ENCODE data around the gene NRXN3. TPM values are rescaled to one million over a fixed set of nuclear protein-coding genes. Genes with fewer than 3 reads are reported as not detected.

NRXN3 gene
- total RNA-seq, 1 donor = 2.5 TPM

GRCh38 chr14:79528828-79529416, 1358.7 kb downstream of the NRXN3 start:
- Histone ChIP-seq H3K4me3 (ENCODE audit: insufficient read depth, low read length) (no peak overlapping the region), H4K20me1 (ENCODE audit: insufficient read depth, low read length) (no peaks in the 10 kb centered on the region), H3K4me1 (ENCODE audit: insufficient read depth, low read length) (no peaks in the 10 kb centered on the region), H3K36me3 (ENCODE audit: insufficient read depth, low read length) (no peaks in the 10 kb centered on the region), H3K79me2 (ENCODE audit: insufficient read depth, low read length) (no peaks in the 10 kb centered on the region), H3K9me3 (ENCODE audit: low read depth, low read length) (no peaks in the 10 kb centered on the region), H3K4me2 (ENCODE audit: insufficient read depth, low read length) (no peak overlapping the region), H3K27me3 (ENCODE audit: insufficient read depth, low read length) (no peaks in the 10 kb centered on the region), H2AFZ (ENCODE audit: low read length) (no peak overlapping the region), H3K27ac (ENCODE audit: low read depth, low read length) (no peak overlapping the region)
- DNase-seq (ENCODE audit: insufficient read length, low spot score, missing footprints) = no peak
- TF ChIP-seq, protein P1, sequence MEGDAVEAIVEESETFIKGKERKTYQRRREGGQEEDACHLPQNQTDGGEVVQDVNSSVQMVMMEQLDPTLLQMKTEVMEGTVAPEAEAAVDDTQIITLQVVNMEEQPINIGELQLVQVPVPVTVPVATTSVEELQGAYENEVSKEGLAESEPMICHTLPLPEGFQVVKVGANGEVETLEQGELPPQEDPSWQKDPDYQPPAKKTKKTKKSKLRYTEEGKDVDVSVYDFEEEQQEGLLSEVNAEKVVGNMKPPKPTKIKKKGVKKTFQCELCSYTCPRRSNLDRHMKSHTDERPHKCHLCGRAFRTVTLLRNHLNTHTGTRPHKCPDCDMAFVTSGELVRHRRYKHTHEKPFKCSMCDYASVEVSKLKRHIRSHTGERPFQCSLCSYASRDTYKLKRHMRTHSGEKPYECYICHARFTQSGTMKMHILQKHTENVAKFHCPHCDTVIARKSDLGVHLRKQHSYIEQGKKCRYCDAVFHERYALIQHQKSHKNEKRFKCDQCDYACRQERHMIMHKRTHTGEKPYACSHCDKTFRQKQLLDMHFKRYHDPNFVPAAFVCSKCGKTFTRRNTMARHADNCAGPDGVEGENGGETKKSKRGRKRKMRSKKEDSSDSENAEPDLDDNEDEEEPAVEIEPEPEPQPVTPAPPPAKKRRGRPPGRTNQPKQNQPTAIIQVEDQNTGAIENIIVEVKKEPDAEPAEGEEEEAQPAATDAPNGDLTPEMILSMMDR (IDR thresholded peaks at IDR 0.05; ENCODE audit: extremely low read depth, low read depth, low read length) = no peak

GRCh38 chr14:79530555-79530954, 1360.4 kb downstream of the NRXN3 start:
- Histone ChIP-seq H3K9me3 (ENCODE audit: low read depth, low read length) (no peaks in the 10 kb centered on the region), H3K4me1 (ENCODE audit: insufficient read depth, low read length) (no peaks in the 10 kb centered on the region), H3K36me3 (ENCODE audit: insufficient read depth, low read length) (no peaks in the 10 kb centered on the region), H2AFZ (ENCODE audit: low read length) (no peak overlapping the region), H3K4me2 (ENCODE audit: insufficient read depth, low read length) (no peak overlapping the region), H3K27ac (ENCODE audit: low read depth, low read length) (no peak overlapping the region), H3K4me3 (ENCODE audit: insufficient read depth, low read length) (no peak overlapping the region), H4K20me1 (ENCODE audit: insufficient read depth, low read length) (no peaks in the 10 kb centered on the region), H3K27me3 (ENCODE audit: insufficient read depth, low read length) (no peaks in the 10 kb centered on the region), H3K79me2 (ENCODE audit: insufficient read depth, low read length) (no peaks in the 10 kb centered on the region)
- TF ChIP-seq, protein P1 (IDR thresholded peaks at IDR 0.05; ENCODE audit: extremely low read depth, low read depth, low read length) = no peak
- no peak for DNase-seq (ENCODE audit: insufficient read length, low spot score, missing footprints)

- H3K4me2 ChIP-seq (ENCODE audit: insufficient read depth, low read length) = no peak overlapping the region
- no peaks in the 10 kb centered on the region for H3K36me3 ChIP-seq (ENCODE audit: insufficient read depth, low read length)
- no peak overlapping the region for H2AFZ ChIP-seq (ENCODE audit: low read length)
- no peak for DNase-seq (ENCODE audit: insufficient read length, low spot score, missing footprints)
- no peaks in the 10 kb centered on the region for H4K20me1 ChIP-seq (ENCODE audit: insufficient read depth, low read length)
- H3K79me2 ChIP-seq (ENCODE audit: insufficient read depth, low read length) = no peaks in the 10 kb centered on the region
- H3K27ac ChIP-seq (ENCODE audit: low read depth, low read length) = no peak overlapping the region
- no peak overlapping the region for H3K4me3 ChIP-seq (ENCODE audit: insufficient read depth, low read length)
- TF ChIP-seq, protein P1 (IDR thresholded peaks at IDR 0.05; ENCODE audit: extremely low read depth, low read depth, low read length) = no peak
- no peaks in the 10 kb centered on the region for H3K9me3 ChIP-seq (ENCODE audit: low read depth, low read length)
- H3K27me3 ChIP-seq (ENCODE audit: insufficient read depth, low read length) = no peaks in the 10 kb centered on the region
- H3K4me1 ChIP-seq (ENCODE audit: insufficient read depth, low read length) = no peaks in the 10 kb centered on the region
These were observed 1364.7 kb downstream of the NRXN3 start for GRCh38 chr14:79534703-79535353.

DNA sequence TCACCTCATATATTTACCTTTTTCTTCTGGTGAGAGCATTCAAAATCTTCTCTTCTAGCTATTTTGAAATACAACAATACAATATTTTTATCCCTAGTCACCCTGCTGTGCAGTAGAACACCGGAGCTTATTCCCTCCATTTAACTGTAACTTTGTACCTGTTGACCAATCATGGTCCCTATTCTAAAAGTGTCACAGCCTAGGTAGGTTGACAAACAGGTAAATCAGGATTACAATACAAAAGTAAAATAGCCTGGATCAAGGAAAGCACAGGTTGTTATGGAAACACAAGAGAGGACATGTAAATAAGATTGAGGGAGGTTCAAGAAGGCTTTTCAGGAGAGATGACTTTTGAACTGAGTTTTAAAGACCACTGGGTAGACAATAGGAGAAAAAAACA, 1370.2 kb downstream of the NRXN3 start:
- TF ChIP-seq, protein P1 (IDR thresholded peaks at IDR 0.05; ENCODE audit: extremely low read depth, low read depth, low read length) = no peak
- H3K4me2 ChIP-seq (ENCODE audit: insufficient read depth, low read length) = no peak overlapping the region
- H4K20me1 ChIP-seq (ENCODE audit: insufficient read depth, low read length) = no peaks in the 10 kb centered on the region
- no peaks in the 10 kb centered on the region for H3K27me3 ChIP-seq (ENCODE audit: insufficient read depth, low read length)
- H3K4me1 ChIP-seq (ENCODE audit: insufficient read depth, low read length) = peaks cover 26% of the 10 kb centered on the region
- no peak overlapping the region for H3K27ac ChIP-seq (ENCODE audit: low read depth, low read length)
- H3K4me3 ChIP-seq (ENCODE audit: insufficient read depth, low read length) = no peak overlapping the region
- H2AFZ ChIP-seq (ENCODE audit: low read length) = no peak overlapping the region
- DNase-seq (ENCODE audit: insufficient read length, low spot score, missing footprints) = no peak
- no peaks in the 10 kb centered on the region for H3K36me3 ChIP-seq (ENCODE audit: insufficient read depth, low read length)
- H3K9me3 ChIP-seq (ENCODE audit: low read depth, low read length) = no peaks in the 10 kb centered on the region
- H3K79me2 ChIP-seq (ENCODE audit: insufficient read depth, low read length) = no peaks in the 10 kb centered on the region

Measured in osteoblast (primary cell).